HG03460 (cell line): Measurements from ENCODE around the gene TMOD3.

Experiments used
- ATAC-seq: cut with Tn5 transposase; IDR thresholded peaks from one replicate; pipeline ENCODE4 v1.9.1; 2021; ENCODE audit not compliant: unreplicated experiment

TMOD3 gene

DNA sequence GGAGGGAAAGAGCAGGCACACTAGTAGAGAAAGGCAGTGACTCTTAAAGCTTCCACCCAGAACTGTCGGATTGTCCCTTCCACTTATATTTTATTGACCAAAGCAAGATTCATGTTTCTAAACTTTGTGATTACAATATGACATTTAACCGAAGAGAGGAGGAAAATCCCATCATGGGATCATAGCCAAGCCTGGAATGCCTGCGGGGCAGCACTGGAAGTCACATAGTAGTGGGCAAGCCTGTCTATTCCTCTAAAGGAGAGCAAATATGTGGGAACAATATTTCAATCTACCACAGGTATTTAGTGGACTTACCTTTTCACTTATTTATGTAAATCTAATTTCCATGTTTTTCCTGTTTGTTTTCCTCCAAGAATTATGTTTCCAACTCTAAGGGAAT lies 3.8 kb upstream of the TMOD3 start:
- no peak for ATAC-seq

DNA sequence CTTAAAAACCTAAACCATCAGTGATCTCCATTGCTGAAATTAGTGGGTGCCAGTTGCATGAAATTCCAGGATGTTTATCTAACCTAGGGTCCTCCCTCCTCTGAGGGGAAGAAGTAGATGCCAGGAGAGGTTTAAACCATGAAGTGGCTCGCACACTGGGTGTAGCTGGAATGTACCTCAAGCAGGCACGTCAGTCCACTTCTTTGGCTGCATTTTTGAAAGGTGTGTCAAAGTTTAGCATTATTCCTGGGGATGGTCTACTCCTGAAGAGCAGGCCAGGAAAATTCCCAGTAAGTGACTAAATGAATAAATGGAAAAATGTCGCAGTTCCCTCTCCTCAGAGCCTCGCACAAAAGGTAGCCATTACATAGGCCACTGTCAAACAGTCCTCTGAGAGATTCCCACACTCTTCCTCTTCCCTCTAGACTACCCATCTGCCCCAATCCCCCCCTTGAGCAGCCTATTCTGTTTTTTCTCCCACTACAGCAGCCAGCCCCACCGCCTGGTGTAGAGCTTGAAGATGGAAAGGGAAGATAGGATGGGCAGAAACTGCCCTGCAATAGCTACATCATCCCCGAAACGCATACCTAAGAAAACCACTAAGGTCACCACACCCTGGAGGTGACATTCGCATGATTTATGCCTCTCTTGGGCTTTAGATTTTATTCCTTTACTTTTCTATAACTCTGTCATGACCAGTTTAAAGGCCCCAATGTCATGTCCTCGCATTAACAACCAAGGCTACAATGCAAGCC lies 655 bp upstream of the TMOD3 start:
- no peak for ATAC-seq

DNA sequence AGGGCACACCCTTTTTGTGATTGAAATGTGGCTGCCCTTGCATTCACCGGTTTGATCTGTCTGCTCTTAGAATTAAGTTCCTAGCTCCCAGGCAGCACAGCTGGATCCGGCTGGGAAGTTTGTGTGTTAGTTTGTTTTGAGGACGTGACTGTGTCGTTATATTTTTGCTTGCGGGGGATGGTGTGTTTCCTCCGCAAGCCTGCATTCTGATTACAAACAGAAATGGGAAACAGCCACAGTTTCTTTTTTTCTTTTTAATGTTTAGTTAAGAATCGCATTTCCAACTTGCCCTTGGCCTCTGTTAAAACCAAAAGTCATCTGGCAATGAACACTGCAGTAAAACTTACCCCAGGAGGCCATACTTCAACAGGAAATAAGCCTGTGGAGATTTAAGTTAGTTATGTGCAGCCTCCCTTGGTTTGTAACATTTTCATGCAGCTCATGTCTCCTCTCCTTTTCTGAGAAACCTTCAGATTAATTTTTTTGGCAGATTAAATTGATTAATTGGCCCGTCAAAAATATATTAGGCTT lies 888 bp downstream of the TMOD3 start:
- peak; percentile 18 for ATAC-seq

DNA sequence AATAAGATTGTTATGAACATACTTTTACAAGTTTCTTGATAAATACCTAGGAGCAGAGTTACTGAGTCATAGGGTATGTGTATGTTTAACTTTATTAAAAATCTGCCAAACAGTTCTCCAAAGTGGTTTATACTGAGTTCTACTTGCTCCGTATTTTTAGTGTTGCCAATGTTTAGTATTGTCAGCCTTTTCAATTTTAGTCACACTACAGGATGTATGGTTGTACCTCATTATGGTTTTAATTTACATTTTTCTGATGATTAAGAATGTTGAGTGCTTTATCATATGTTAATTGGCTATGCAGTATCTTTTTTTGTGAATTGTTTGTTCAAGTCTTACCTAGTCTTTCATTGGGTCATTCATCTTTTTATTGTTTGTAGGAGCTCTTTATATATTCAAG lies 4.3 kb downstream of the TMOD3 start:
- ATAC-seq, result no peak

DNA sequence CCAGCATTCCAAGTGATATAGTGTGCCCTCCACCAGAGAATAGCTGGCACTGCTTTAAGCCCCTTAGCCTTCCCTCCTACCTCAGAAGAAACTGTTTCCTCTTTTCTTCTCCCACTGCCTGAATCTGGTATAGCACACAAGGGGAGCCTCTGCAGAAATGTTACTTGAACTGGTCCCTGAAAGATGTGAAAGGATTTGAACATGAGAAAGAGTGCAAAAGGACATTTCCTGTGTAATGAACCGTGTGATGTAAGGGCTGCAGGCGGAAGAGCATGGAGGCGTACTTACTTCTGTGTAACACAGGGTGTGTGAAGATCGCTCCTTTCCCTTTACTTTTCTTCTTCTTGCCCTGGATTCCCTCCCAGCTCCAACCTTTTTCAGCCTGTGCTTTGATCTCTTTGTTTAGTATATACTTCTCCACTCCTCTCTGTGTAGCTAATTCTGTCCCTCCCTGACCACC lies 8.4 kb downstream of the TMOD3 start:
- peak; percentile 61 for ATAC-seq

DNA sequence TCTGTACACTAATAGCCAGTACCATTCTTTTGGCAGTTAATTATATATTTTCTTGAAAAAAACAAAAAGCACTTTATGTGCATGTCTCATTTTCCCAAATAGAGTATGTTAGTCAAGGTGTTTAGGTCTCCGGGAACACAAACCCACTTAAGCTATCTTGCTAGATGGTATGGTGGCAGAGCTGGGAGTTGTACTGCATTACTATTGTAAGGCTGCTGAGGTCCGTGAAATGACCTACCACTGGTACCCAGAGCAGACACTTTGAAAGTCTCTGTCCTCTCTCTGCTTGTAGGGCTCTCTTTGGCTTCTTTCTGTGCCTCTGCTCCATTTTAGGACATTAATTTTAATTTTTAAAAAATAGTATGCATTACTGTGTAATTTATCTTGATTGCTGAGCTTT lies 8.8 kb downstream of the TMOD3 start:
- no peak for ATAC-seq

DNA sequence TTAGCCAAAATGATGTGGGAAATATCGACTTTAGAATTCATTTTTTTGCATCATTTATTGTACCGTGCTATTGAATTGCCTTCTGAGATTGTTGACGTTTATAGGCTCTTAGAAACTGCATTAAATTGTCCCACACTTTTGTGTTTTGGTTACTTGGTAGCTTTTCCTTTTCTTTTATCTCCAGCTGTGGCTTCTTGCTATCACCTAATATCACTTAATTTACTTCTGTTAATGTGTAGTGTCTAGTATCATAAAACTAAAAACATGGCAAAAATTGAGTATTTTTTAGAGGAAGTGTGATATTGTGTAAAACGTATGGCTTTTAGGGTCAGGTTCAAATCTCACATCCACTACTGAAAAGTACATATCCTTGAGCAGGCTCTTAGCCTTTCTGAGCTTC lies 11.2 kb downstream of the TMOD3 start:
- no peak for ATAC-seq

DNA sequence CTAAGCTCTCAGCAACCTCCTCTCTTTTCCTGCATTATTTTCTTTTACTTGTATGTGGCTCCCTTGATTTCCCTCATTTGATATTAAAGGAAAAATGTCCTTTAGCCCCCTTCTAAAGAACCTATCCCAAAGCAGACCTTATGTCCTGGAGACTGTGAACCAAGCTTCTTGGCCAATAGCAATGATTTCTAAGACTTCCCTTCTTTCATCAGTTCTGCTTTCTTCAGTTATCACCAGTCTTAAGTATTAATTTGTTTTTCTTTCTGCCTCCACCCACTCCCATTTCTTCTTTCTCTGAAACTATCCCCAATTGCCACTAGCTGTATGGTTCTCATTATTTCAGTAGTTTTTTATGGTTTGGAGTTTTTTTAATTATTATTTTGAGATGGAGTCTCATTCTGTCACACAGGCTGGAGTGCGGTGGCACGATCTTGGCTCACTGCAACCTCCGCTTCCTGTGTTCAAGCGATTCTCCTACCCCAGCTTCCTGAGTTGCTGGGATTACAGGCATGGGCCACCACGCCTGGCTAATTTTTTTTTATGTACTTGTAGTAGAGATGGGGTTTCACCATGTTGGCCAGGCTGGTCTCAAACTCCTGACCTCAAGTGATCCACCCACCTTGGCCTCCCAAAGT lies 12.1 kb downstream of the TMOD3 start:
- ATAC-seq, result no peak

DNA sequence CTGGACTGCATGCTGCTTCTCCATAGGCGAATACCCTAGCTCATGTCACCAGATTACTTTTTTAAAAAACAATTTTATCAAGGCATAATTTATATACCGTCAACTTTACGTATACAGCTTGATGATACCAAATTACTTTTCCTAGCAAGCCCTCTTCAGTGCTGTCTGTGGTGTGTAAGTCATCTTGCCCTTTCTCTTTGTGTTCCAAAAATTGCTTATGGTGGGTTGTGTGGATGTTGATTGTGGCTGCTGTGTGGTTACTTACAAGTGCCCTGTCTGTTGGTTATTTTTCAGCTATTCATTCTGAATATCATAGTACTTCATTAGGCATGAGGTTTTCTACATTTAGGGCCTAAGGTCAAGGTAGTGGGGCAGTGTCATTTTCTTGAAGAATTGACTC lies 12.8 kb downstream of the TMOD3 start:
- no peak for ATAC-seq

DNA sequence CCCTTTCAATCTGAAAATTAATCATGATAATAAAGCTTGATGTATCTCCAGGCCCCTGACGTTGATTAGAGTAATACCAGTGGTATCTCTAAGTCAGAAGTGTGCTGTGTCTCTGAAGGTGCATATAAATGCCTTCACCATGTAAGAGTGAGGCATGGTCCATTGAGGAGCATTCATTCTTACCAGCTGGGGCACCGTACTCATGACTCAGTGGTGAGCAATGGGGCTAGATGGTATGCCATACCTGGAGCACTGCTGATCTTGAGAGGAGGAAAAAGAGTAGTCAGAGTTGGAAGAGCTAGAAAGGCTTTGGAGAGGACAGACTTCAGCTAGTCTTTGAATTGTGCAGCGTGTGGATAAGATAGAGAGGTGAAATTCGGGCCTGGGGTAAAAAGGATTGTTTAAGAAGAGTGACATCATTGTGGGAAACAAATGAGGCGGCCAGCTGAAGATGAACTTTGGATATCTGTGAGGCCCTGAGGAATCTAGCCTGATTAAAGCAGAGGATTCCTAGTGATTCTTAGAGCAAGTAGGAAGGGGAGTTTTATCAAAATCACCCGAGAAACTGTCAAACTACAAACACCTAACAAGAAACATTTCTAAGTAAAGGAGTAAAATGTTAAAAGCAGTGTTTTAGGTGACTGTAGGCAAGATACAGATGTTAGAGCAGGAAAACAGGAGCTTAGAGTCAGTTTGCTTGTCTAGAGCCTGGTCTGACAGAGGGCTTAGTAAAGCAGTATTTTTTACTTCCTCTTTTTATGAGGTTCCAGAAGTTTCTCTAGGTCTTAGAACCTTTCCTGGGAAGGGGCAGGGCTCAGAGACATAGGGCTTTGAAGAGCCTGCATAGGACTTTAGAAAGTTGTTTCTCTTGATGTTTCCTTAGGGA lies 13.6 kb downstream of the TMOD3 start:
- ATAC-seq, result peak; percentile 51

DNA sequence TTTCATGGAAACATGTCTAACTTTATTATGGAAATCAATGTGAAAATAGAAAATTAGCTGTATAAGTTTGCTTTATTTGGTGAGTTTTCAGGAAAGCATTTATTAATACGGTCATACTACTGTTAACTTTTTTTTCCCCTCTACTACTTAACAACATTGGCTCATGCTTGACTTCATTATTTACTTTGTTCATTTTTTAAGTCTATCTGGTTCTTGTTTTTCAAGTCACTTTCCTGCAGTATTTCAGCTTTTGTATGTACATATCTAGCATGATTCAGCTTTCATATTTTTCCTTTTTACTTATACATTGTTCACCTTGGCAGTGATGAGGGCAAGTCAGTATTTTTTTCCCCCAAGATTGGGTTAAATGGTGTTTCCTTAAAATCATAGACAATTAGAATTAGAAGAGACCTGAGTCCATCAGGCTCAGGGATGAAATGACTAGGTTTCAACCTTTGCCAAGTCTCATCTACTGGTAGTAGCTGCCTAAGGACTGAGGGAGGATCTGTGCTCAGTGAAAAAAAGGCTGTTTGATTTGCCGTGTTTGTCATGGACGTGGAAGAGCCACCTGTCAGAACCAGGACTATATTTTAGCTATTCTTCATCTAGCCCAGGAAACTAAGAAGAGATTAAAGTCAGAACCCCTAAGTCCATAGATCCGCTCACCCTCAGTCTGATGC lies 15.4 kb downstream of the TMOD3 start:
- no peak for ATAC-seq

DNA sequence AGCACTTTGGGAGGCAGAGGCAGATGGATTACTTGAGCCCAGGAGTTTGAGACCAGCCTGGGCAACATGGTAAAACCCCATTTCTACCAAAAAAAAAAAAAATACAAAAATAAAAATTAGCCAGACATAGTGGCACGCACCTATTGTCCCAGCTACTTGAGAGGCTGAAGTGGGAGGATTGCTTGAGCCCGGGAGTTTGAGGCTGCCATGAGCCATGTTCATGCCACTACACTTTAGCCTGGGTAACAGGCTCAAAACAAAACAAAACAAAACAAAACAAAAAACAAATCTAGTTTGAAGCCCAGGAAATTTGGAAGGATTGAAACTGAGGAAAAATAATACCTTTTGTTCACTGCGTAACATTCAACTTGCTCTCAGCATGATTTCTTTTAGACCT lies 16.6 kb downstream of the TMOD3 start:
- no peak for ATAC-seq

DNA sequence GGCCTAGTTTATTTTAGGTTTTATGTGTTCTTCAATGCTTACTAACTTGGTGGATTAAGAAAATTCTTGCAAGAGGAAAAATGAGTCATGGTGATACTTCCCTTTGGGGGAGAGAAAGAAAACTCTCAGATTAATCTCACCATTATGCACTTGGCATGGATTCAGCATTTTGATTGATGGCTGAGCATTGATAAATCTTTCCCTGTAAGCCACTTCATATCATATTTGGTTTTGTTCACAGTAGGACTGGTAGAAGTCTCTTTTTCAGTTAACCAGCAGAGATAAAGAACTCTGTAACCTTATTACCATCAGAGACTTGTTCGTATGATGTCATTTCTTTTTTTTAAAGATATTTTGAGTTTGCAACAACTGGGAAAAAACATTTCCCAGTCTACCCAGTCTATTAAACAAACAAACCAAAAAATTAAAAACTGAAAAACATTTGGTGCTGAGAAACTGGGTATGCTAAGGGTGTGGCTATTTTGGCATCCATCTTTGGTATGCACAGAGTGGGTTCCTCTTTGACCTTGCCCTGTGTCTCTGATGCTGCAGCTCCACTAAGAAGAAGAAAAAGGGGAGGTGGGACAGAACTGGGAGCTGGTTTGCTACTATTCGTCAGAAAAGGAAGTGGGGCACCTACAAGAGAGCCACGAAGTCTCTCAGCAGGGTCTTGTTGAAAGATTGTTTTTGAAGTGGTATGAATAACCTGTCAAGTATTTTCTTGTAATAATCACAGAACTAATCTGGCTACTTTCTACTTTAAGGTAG lies 17.2 kb downstream of the TMOD3 start:
- ATAC-seq, result no peak

DNA sequence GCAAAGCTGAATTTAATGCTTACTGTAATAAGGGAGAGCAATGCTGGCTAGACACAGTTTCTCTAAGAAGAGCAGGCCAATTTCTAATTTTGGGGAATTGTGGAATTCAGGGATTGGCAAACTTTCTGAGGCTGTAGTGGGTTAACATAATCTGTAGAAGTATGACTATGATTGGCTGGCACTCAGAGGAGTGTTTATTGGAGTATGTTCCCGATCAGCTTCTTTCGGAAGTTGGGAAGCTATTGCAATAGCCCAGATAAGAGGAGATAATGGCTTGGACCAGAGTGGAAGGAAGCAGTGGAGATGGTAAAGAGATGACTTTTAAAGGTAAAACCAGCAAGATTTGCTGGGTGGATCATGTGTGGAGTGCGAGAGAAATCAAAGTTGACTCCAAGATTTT lies 19.4 kb downstream of the TMOD3 start:
- no peak for ATAC-seq

DNA sequence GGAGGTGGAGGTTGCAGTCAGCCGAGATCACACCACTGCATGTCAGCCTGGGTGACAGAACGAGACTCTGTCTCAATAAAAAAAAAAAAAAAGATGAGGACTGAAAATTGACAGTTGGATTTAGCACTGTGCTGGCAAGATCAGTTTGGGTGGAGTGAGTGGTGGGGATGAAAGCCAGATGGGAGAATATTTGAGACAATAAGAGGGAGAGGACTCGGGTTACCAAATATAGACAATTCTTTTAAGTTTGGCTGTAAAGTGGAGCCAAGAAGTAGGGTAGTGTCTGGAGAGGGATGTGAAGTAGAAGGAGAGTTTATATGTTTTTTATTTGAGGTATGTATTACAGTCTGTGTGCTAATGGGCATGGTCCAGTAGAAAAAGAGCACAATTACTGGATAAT lies 20.4 kb downstream of the TMOD3 start:
- no peak for ATAC-seq

DNA sequence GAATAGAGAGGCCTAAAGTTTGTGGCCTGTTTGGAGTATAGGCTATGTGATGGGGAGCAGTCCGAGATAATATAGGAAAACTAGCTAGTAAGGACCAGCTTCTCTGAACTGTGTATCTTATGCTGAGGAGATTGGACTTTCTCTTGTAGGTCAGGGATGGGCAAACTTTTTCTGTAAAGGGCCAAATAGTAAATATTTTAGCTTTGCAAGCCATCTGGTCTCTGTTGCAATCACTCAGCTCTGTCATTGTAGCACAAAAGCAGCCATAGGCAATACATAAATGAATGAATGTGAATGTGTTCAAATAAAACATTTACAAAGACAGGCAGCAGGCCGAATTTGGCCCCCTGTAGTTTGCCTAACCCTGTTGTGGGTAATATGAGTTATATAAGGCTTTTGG lies 24.5 kb downstream of the TMOD3 start:
- ATAC-seq, result no peak

DNA sequence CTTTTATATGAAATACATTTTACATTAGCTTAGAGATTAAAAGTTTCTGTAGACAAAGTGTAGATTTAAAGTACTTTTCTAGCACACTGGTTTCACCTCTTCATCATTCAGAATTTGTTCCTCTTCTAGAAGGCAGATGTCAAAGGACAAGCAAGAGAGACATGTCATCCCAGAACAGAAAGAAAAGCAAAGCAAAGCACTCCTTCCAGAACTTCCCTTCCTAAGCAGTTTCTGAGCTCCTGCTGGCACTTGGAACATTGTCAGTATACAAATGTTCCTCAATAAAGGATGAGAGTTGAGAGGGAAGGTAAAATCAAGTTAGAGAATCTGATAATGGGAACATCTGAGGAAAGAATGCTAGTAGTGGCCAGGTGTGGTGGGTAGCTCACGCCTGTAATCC lies 26.2 kb downstream of the TMOD3 start:
- no peak for ATAC-seq

DNA sequence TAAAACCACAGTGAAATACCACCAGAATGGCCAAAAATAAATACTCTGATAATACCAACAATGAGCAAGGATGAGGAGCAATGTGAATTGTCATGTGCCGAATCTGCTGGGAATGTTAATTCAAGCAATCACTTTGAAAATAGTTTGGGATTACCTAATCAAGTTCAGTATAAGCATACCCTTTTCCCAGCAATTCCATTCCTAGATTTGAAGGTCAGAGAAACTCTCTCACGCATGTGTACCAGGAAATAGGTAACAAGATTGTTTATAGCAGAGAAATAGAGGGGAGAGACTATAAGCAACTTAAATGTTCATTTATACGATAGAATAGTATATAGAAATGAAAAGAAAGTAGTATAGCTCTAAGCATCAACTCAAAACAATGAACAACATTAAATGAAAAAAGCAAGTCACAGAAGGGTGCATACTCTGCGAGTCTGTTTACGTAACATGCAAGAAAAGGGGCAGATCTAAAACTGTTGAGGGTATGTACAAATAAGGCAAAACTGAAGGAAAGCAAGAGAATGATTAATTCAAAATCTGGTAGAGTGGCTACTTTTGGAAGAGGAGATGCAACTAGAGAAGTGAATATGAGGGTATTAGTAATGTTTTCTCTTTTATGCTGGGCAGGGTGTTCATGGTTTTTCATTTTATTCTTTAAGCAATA lies 27.4 kb downstream of the TMOD3 start:
- ATAC-seq, result no peak

DNA sequence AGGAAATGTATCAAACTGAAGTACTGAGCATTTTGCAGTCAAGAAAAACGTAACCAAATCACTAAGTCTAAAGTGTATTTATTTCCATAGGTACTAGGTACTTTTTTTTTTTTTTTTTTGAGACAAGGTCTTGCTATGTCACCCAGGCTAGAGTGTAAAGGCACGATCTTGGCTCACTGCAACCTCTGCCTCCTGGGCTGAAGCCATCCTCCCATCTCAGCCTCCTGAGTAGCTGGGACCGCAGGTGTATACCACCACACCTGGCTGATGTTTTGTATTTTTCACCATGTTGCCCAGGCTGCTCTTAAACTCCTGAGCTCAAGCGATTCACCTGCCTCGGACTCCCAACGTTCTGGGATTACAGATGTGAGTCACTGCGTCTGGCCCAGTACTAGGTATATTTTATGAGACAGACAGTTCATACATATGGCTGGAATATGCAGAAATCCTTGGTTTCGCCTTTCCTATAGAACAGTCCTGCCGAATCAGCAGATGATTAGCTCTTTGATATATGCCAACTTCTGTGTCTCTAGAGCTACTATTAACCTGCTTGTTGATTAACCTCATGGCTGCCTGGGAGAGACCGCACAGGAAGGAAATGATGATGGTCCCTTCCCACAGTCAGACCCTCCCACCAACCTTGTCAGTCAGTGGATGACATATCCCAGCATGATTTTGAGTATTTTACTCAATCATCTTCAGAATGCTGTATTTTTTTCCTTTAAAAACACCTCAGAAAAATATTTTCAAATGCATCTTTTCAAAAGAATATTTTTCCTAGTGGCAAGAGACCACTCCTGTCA lies 32.3 kb downstream of the TMOD3 start:
- ATAC-seq, result peak; percentile 62
